Adrenal gland (tissue), 12 donors: ENCODE results near the gene GJB4. TPM values are rescaled to one million over a fixed set of nuclear protein-coding genes. Genes with fewer than 3 reads are reported as not detected.
"Not testable (repeated sequence)": the region's sequence is repeated elsewhere in the genome, so short reads cannot be mapped to it uniquely, and the experiment has no call there.

Experiments
- DNase-seq, 7 donors: peaks; one replicate each; pipeline ENCODE4 v3.0.0-alpha.2; 2019 to 2020
- H3K27ac ChIP-seq, 5 donors: fragments of 200-600 bp; sonication (generic) in 4 of 5; 1 replicate in 3 of 5; 2 replicates in 2 of 5; pipeline versions ENCODE4 v1.5.1 to v1.8.0; 2016 to 2020; ENCODE audit warnings: mild to moderate bottlenecking in 1 of 5
- H3K27me3 ChIP-seq: fragments of 200-600 bp; 2 replicates; pipeline ENCODE4 v1.8.0; 2021
- H3K36me3 ChIP-seq, 2 donors: fragments of 200-600 bp; replicated peaks in 1 of 2; 1 replicate in 1 of 2; 2 replicates in 1 of 2; pipeline versions ENCODE4 v1.5.1 to v1.8.0; 2018 to 2022
- H3K4me1 ChIP-seq, 2 donors: fragments of 200-600 bp; replicated peaks in 1 of 2; 1 replicate in 1 of 2; 2 replicates in 1 of 2; pipeline versions ENCODE4 v1.5.1 to v1.8.0; 2018 to 2021
- H3K4me3 ChIP-seq, 4 donors: fragments of 200-600 bp; sonication (generic) in 3 of 4; one replicate each; pipeline ENCODE4 v1.5.1; 2016 to 2018
- H3K9me3 ChIP-seq, 3 donors: fragments of 200-600 bp; sonication (generic) in 1 of 3; replicated peaks in 1 of 3; 1 replicate in 2 of 3; 2 replicates in 1 of 3; pipeline versions ENCODE4 v1.5.1 to v1.8.0; 2016 to 2021
- CTCF ChIP-seq, 6 experiments: fragments of 450-650 bp in 4 of 6; fragments of 200-600 bp in 2 of 6; sonication (generic) in 1 of 6; IDR thresholded peaks; 1 replicate in 5 of 6; 2 replicates in 1 of 6; pipeline versions ENCODE4 v1.5.1 to v1.8.0; 2016 to 2021; ENCODE audit warnings: antibody characterized with exemption in 6 of 6, mild to moderate bottlenecking in 2 of 6, moderate library complexity in 1 of 6
- POLR2A ChIP-seq, 2 donors: fragments of 450-650 bp; IDR thresholded peaks; one replicate each; pipeline ENCODE4 v1.6.1; 2017; ENCODE audit warnings: antibody characterized with exemption in 2 of 2, mild to moderate bottlenecking in 2 of 2, moderate library complexity in 1 of 2
- WGBS, 4 donors: extraction: QIAGEN DNeasy Blood & Tissue Kit in 2 of 4; methylation state at CpG; one replicate each; pipeline versions ENCODE4 v1.1.5 to v1.1.7; 2013 to 2017; 5-methylcytosine and 5-hydroxymethylcytosine counted together
- intact Hi-C, 2 donors: fragments of 100-400 bp; cut with DNase I; formaldehyde crosslinking; loops; one replicate each; pipeline versions ENCODE4 v1.14.1 to v1.15.0; 2022 to 2023
- polyA plus RNA-seq, 3 donors: library from polyadenylated mRNA; stranded (reverse); fragments of 200-250 nt in 2 of 3; fragments of 350-450 nt in 1 of 3; fragmentation: Illumina TruSeq in 1 of 3; extraction: RNeasy Lipid Tissue Mini Kit (QIAGEN cat#74804) in 1 of 3; gene quantifications; one replicate each; pipeline ENCODE4 v1.2.3, GENCODE V29; 2013 to 2014
- total RNA-seq, 9 donors: library from RNA; depleted of rRNA in 4 of 9; stranded (reverse); fragments of >200 nt in 4 of 9; fragments of 120-200 nt in 1 of 9; fragmentation: NEBNext Ultra II Directional in 1 of 9; extraction: Animal tissue kit (Norgen Biotek cat#: 25700) in 1 of 9; gene quantifications; one replicate each; pipeline versions ENCODE4 v1.1.0 to v1.2.4, GENCODE V29; 2013 to 2023
- donor health status: healthy with polysubstance abuse.
- donor health status: Bipolar disorder and iron deficiency.
- donor health status: DM: yes; HTN: yes; CAD: no.
- donor health status: DM: no; HTN: no; CAD: no.
- donor health status: DM: no; HTN: no; CAD: no.
- donor health status: DM: yes; HTN: yes; CAD: no.

The GJB4 gene
- total and polyA plus RNA-seq, 12 donors, result not detected

- WGBS, 4 donors, result 64 to 73% (median 67%) methylated on average over 3 of the region's 3 CpGs
- Histone ChIP-seq H3K27me3 (no peaks in the 10 kb centered on the region), H3K4me3 (no peak overlapping the region), H3K4me1 (no peaks in the 10 kb centered on the region), H3K36me3 (no peaks in the 10 kb centered on the region), H3K27ac (no peak overlapping the region), H3K9me3 (no peaks in the 10 kb centered on the region)
- TF ChIP-seq POLR2A (IDR thresholded peaks at IDR 0.05), result no peak
- TF ChIP-seq CTCF (IDR thresholded peaks at IDR 0.05), result no peak
- no peak for DNase-seq
- intact Hi-C loops, result no loop called here
Measured at GRCh38 chr1:34768856-34769255, 9.3 kb downstream of the GJB4 start.

- intact Hi-C loops, result no loop called here
- no peak for DNase-seq
- Histone ChIP-seq H3K27ac (no peak overlapping the region), H3K9me3 (no peaks in the 10 kb centered on the region), H3K27me3 (no peaks in the 10 kb centered on the region), H3K4me3 (no peak overlapping the region), H3K4me1 (no peaks in the 10 kb centered on the region), H3K36me3 (no peaks in the 10 kb centered on the region)
- TF ChIP-seq CTCF (IDR thresholded peaks at IDR 0.05) (no peak), POLR2A (IDR thresholded peaks at IDR 0.05) (no peak)
- WGBS, 4 donors, result 81 to 85% (median 84%) methylated on average over 5 of the region's 5 CpGs
Measured at GRCh38 chr1:34770891-34771504, 11.5 kb downstream of the GJB4 start.

GRCh38 chr1:34771573-34772371 is 12.2 kb downstream of the GJB4 start:
- intact Hi-C loops, result no loop called here
- Histone ChIP-seq H3K4me1 (no peaks in the 10 kb centered on the region), H3K27ac (no peak overlapping the region), H3K9me3 (no peaks in the 10 kb centered on the region), H3K27me3 (no peaks in the 10 kb centered on the region), H3K36me3 (no peaks in the 10 kb centered on the region), H3K4me3 (no peak overlapping the region)
- TF ChIP-seq CTCF (IDR thresholded peaks at IDR 0.05), result no peak
- TF ChIP-seq POLR2A (IDR thresholded peaks at IDR 0.05), result no peak
- no peak for DNase-seq
- WGBS, 4 donors, result 81 to 87% (median 84%) methylated on average over 16 of the region's 16 CpGs

GRCh38 chr1:34773114-34773513 is 13.6 kb downstream of the GJB4 start:
- intact Hi-C loops, H3K9me3 ChIP-seq, DNase-seq, H3K27ac ChIP-seq, H3K4me3 ChIP-seq, H3K4me1 ChIP-seq, H3K36me3 ChIP-seq, H3K27me3 ChIP-seq: not testable (repeated sequence)
- 83 to 95% (median 90%) methylated on average over 4 of the region's 4 CpGs for WGBS, 4 donors
